Forelimb muscle (tissue), 1 donor: ENCODE data around the gene LENG9. TPM values are rescaled to one million over a fixed set of nuclear protein-coding genes. Genes with fewer than 3 reads are reported as not detected.
"Not testable (repeated sequence)": the region's sequence is repeated elsewhere in the genome, so short reads cannot be mapped to it uniquely, and the experiment has no call there.

Experiments
- DNase-seq: peaks from one replicate; pipeline ENCODE4 v3.0.0-alpha.2; 2013; ENCODE audit warnings: low read depth
- polyA plus RNA-seq: library from polyadenylated mRNA; unstranded; fragments of 120-200 nt; gene quantifications from one replicate; pipeline ENCODE4 v1.2.1, GENCODE V29; 2013; ENCODE audit not compliant: insufficient read length

LENG9 gene
- polyA plus RNA-seq, 1 donor, result 1.8 TPM

GRCh38 chr19:54478677-54479266, 15.2 kb upstream of the LENG9 start:
- DNase-seq, result no peak

- DNase-seq, result no peak
Observed at GRCh38 chr19:54477650-54478049, 14.1 kb upstream of the LENG9 start.

DNA sequence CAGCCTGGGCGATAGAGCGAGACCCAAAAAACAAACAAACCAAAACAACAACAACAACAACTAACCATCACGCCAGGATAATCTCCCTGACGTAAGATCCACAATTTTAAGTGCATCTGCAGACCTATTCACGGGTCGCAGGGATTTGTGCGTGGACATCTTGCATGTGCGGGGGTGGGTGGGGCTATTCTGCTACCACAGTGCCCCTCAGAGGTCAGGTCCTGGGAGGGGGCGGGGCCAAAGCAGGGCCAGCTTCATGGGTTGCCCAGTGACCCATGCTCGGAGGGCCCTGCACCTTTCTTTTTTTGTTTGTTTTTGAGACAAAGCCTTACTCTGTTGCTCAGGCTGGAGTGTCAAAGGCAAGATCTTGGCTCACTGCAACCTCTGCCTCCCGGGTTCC, 12.1 kb upstream of the LENG9 start:
- no peak for DNase-seq

DNA sequence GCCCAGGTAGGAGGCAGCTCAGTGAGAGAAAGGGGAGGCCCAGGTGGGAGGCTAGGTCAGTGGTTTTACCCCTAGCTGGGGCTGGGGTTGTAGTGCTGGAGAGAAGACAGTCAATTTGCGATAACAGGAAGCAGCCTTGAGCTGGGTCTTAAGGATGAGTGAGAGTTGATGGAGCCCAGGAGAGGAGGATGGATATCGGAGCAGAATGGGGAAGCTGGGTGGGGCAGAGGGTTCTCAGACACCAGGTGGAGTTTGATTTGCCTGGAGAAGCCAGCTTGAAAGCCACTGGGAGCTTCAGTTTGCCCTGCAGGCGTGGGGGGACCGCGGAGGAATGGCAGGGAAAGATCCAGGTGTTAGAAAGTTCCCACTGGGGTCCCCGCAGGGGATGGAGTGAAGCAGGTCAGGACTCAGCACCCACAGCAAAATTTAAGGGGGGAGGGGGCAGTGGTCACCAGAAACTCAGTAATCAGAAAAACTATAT, 10.4 kb upstream of the LENG9 start:
- DNase-seq, result no peak

- no peak for DNase-seq
Observed at GRCh38 chr19:54473071-54473891, 9.7 kb upstream of the LENG9 start, which contains the start of gene CDC42EP5. Gene CDC42EP5, minus strand, starts transcription at chr19:54473296. Its CDS starts 7,749 bp downstream, at chr19:54465547.

DNA sequence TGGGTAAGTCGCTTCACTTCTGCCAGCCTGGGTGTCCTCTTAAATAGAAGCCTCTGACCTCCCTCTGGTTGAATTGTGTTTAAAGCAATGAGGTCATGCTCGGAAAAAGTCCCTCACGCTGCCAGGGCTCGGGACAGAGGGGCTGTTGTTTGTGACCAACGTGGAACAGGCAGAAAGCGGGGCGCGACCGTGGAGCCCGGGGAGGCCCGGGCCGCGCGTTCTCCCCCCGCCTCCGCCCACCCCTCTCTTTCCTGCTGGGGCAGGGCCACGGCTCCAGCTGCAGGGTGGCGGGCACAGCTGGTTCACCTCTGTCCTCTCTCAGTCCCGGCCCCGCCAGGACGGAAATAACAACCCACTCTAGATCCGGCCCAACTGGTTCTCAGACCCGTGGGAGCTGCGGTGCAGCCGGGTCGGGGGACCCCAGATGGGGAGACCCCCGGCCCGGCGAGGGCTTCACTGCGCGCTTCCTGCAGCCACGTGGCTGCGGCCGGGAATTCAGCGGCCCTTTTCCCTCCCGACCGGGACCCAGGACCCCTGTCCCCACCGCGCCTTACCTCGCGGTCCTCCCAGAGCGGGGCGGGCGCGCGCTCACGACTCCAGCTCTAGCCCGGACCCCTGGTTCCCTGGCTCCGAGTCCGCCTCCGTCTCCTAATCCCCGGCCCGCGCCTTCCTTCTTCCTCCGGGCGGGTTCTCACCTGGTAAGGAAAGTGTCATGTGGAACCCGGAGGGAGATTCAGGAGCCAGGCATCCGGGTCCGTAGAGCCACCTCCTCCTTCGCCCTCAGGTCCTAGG, 7.6 kb upstream of the LENG9 start:
- no peak for DNase-seq

DNA sequence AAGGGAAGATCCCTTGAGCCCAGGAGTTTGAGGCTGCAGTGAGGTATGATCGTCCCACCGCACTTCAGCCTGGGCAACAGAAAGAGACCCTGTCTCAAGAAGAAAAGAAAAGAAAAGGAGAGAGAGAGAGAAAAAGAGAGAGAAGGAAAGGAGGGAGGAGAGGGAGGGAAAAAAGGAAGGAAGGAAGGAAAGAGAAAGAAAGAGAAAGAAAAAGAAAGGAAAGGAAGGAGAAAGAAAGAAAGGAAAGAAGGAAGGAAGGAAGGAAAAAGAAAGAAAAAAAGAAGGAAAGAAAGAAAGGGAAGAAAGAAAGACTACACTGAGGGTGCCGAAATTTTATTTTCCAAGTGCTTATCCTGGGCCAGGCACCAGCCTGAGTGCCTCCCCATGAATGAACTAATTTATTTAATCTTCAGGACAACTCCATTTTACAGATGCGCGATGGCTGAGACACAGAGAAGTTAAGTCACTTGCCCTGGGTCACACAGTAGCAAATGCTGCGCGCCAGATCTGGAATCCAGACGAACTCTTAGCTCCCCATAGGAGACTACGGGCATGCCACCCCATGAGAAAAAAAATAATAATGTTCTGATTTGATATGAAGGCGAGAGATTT, 6.8 kb upstream of the LENG9 start:
- no peak for DNase-seq

- DNase-seq, result no peak
Observed at GRCh38 chr19:54469496-54469934, 5.9 kb upstream of the LENG9 start.

DNA sequence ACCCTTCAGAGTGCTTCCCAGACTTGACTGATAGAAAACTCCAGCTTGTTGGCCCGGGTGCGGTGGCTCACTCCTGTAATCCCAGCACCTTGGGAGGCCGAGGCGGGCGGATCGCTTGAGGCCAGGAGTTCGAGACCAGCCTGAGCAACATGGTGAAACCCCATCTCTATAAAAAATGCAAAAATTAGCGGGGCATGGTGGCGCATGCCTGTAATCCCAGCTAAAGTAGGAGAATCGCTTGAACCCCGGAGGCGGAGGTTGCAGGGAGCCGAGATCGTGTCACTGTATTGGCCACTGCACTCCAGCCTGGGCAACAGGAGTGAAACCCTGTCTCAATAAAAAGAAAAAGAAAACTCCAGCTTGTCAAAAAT, 2.5 kb upstream of the LENG9 start:
- not testable (repeated sequence) for DNase-seq

DNA sequence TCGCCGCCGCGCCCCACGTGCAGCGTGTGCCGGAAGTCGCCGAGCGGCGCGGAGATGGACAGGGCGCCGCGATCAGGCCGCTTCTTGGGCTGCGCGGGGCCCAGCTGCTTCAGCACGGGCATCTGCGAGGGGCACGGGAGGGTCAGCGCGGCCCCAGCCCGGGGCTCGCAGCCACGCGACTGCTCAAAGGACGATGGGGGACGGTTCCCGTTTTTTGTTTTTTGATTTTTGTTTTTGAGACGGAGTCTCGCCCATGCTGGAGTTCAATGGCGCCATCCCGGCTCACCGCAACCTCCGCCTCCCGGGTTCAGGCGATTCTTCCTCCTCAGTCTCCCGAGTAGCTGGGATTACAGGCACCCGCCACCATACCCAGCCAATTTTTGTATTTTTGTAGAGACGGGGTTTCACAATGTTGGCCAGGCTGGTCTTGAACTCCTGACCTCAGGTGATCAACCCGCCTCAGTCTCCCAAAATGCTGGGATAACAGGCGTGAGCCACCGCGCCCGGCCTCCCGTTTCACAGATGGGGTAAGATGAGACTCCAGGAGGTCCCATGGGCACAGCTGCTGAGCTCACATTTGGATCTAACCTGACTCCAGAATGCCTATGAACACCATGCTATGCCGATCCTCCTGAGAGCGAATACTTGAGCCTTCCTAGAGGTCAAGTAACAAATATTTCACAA, 2.0 kb upstream of the LENG9 start:
- no peak for DNase-seq

GRCh38 chr19:54464630-54465425, 1.2 kb upstream of the LENG9 start:
- no peak for DNase-seq

GRCh38 chr19:54464044-54464629, 559 bp upstream of the LENG9 start:
- DNase-seq, result no peak

DNA sequence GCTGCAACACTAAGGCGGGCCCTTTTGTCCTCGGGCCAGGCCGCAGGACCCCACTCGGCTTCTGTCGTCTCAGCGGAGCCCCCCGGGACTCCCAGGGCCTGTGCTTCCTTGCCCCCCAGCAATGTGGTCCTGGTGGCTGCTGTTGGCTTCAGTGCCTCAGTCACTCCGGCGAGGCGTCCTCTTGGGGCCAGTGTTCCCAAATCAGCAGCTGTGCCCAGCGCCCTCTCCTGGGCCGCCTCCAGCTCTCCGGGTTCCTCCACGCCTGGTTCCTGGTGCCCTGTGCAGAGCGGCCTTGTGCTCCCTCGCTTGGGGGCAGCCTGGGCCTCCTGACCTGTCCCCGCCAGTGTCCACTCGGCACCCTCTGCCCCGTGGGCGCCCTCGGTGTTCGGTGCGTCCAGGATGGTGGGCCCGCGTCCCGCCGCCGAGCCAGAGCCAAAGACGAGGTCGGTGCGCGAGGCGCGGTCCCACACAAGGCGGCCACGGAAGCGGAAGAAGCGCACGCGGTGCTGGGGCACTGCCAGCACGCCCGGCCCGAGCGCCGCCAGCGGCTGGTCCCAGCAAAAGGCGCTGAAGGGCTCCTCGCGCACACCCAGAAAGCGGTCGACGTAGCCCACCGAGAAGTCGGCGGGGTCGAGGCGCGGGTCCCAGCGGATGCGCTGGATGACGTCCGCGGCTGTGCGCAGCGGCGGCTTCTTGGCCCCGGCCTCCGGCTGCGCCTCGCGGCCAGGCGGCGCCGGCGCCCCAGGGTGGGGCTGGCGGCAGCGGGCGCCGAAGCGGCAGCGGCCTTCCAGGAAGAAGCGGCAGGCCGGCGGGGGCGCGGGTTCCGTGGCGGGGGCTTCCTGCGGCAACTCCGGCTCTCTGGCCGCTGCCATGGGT, 685 bp downstream of the LENG9 start:
- DNase-seq, result no peak

DNA sequence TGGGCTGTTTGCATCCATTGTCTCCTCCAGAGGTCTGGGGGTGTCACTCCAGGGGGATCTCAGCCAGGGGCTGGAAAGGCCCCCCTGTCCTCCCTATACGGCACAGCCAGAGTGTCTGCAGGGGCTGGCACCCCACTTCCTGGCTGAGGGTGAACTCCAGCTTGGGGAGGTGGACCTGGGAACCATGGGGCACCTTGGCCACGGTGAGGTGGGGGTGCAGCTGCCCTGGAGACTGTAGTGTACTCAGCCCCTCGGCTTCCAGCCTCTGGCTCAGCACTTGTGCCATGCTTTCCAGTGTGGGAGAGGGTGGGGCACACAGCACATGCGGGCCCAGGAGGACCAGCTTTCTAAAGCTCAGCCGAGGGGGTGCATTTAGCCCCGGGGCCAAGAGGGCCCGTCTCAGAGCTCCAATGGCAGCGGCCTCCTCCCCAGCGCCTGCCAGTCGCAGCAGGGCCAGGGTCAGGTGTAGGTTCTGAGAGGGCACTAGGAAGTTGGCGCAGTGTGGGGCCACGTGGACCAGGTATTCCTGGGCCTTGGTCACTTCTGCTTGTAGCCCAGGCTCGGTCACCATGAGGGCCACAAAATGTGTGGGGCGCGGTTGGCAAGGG, 1.4 kb downstream of the LENG9 start:
- no peak for DNase-seq

DNA sequence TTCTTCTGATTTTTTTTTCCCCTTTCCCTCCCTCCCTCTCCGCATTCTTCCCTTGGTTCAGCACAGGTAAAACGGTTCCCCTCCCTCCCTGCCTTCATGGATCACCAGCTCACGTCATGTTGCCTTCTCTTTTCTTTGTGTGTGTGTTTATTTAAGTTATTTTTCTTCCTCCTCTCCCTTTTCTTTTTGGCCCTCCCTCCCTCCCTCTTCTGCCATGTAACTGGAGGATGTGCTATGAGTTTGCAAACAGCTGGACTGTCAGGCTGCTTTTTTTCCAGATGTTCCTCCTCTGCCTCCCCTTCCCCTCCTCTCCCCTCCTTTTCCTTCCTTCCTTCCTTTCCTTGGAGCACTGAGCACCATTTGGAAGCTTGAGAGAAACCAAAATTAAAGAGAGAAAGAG, 2.0 kb downstream of the LENG9 start:
- DNase-seq, result no peak

DNA sequence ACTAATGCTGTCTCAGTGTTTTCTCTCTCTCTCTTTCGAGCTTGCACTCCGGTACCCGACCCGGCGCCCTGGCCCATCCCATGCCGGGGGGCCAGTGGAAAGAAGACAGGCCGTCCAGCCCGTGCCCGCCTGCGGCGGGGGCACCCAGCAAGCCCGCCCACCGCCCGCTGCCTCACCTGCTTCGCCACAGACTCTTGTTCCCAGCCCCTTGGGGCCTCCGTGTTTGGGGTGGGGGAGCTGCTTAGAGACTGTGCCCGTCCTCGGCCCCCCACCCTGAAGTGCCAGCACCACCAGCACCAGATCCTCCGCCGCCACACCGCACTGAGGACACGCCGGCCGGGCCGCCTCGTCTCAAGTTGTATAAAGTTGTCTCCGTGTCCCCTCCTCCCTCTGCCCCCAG, 2.4 kb downstream of the LENG9 start:
- no peak for DNase-seq

DNA sequence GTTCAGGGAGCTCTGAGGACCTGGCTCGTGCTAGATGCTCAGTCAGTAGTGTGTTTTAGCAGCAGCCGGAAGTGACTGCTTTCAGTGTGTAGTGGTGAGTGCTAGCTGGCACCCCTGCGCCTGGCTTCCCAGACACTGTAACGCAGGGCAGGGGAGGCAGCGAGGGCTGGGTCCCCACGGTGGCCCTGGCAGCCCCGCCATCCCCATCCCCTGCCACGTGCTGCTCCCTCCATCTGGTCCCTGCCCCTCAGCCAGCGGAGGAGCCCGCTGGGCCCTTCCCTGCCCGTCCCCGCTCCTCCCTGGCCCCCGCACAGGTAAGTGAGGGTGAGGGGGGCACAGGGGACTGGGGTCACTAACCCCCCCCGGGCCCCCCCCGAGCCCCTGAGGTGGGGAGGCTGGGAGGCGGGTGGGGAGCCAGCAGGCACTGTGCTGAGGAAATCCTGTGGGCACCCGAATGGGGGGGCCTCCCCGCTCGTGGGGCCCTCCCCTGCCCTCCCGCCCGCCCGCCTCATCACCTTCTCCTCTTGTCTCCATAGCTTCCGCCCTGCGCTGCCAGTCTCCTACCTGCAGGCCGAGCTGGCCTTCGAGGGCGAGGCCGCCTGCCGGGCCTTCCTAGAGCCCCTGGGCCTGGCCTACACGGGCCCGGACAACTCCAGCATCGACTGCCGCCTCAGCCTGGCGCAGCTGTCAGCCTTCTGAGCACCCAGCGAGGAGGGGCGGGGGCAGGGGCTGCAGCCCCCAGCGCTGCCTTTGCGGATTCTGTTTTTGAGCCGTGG, 3.2 kb downstream of the LENG9 start:
- DNase-seq, result no peak
